ENCODE measurements around the gene MDC1. TPM values are rescaled to one million over a fixed set of nuclear protein-coding genes. Genes with fewer than 3 reads are reported as not detected.

The MDC1 gene
- total RNA-seq, 1 donor from 2014 or later: 51.7 TPM

DNA sequence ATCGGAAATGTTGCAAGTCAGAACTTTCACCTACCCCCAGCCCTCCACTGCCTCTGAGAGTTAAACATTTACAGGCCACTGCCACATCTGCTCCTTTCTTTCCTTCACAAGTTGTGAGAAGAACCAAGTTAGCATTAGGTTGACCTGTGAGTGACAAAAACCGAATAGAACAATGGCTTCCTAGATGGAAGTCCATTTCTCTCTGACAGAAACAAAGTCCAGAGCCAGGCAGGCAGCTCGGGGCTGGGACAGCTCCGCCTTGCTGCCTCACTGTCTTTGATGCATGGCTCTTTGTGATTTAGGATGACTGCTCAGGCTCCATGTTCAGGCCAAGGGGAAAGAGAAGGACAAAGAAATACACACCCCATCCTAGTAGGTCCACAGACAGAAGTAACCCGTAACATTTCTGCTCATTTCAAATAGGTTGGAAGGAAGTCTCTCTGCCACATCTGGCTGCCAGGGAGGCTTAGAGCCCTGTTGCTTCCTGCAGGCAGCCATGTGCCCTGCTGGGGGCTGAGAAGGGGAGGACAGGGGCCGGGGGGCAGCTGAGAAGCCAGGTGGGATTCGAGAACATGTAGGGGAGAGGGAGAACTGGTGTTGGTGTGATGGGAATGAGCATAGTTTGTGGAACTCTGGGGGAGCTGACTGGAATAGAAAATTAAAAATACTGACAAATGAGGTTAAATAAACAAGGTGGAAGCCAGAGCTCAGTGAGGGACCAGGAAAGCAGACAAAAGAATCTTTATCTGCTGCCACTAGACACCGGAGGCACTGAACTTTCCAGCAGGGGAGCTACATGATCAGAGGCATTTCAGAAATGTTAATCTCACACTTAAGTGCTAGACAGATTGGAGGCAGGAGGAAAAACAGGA lies 46.8 kb upstream of the MDC1 start:
- TF ChIP-seq, protein P1, sequence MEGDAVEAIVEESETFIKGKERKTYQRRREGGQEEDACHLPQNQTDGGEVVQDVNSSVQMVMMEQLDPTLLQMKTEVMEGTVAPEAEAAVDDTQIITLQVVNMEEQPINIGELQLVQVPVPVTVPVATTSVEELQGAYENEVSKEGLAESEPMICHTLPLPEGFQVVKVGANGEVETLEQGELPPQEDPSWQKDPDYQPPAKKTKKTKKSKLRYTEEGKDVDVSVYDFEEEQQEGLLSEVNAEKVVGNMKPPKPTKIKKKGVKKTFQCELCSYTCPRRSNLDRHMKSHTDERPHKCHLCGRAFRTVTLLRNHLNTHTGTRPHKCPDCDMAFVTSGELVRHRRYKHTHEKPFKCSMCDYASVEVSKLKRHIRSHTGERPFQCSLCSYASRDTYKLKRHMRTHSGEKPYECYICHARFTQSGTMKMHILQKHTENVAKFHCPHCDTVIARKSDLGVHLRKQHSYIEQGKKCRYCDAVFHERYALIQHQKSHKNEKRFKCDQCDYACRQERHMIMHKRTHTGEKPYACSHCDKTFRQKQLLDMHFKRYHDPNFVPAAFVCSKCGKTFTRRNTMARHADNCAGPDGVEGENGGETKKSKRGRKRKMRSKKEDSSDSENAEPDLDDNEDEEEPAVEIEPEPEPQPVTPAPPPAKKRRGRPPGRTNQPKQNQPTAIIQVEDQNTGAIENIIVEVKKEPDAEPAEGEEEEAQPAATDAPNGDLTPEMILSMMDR (IDR thresholded peaks at IDR 0.05; ENCODE audit: unreplicated experiment): no peak
- H3K4me1 Mint-ChIP-seq (ENCODE audit: unreplicated experiment): peaks cover 32% of the 10 kb centered on the region
- no peak for DNase-seq (ENCODE audit: low spot score)
- no peaks in the 10 kb centered on the region for H3K9me3 Mint-ChIP-seq (ENCODE audit: unreplicated experiment)
- H3K36me3 Mint-ChIP-seq (ENCODE audit: low read depth, unreplicated experiment): no peaks in the 10 kb centered on the region
- peak overlapping the region; percentile 90 for H3K27ac Mint-ChIP-seq (ENCODE audit: unreplicated experiment)
- peaks cover 10% of the 10 kb centered on the region for H3K27me3 Mint-ChIP-seq (ENCODE audit: unreplicated experiment)
- peak overlapping the region; percentile 9 for H3K4me3 Mint-ChIP-seq (ENCODE audit: unreplicated experiment)

- Mint-ChIP-seq H3K36me3 (ENCODE audit: low read depth, unreplicated experiment) (no peaks in the 10 kb centered on the region), H3K27ac (ENCODE audit: unreplicated experiment) (peak overlapping the region; percentile 42), H3K27me3 (ENCODE audit: unreplicated experiment) (peaks cover 10% of the 10 kb centered on the region), H3K4me3 (ENCODE audit: unreplicated experiment) (no peak overlapping the region), H3K9me3 (ENCODE audit: unreplicated experiment) (no peaks in the 10 kb centered on the region), H3K4me1 (ENCODE audit: unreplicated experiment) (peaks cover 25% of the 10 kb centered on the region)
- DNase-seq (ENCODE audit: low spot score): no peak
- TF ChIP-seq, protein P1 (IDR thresholded peaks at IDR 0.05; ENCODE audit: unreplicated experiment): no peak
These were observed 46.1 kb upstream of the MDC1 start for GRCh38 chr6:30763155-30763617.

DNA sequence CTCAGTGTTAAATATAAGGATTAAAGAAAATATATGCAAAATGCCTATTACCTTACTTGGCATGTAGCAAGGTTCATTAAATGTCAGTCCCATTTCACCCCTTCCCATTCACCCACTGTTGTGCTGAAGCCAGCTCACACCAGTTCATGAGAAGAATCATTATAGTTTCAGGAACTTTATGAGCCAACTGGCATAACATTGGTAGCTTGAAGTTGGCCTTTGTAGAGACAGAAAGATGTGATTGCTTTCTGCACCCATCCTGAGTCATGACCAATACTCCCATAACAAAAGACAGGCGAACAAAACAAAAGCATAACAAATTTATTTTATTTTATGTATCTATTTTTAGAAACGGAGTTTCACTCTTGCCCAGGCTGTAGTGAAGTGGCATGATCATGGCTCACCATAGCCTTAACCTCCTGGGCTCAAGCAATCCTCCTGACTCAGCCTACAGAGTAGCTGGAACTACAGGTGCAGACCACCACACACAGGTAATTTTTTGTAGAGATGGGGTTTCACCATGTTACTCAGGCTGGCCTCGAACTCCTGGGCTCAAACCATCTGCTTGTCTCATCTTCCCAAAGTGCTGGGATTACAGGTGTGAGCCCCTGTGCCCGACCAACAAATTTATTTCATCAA lies 44.8 kb upstream of the MDC1 start:
- no peak for DNase-seq (ENCODE audit: low spot score)
- H3K4me3 Mint-ChIP-seq (ENCODE audit: unreplicated experiment): no peak overlapping the region
- H3K27me3 Mint-ChIP-seq (ENCODE audit: unreplicated experiment): peaks cover 6% of the 10 kb centered on the region
- H3K36me3 Mint-ChIP-seq (ENCODE audit: low read depth, unreplicated experiment): no peaks in the 10 kb centered on the region
- no peak overlapping the region for H3K27ac Mint-ChIP-seq (ENCODE audit: unreplicated experiment)
- no peaks in the 10 kb centered on the region for H3K9me3 Mint-ChIP-seq (ENCODE audit: unreplicated experiment)
- peaks cover 26% of the 10 kb centered on the region for H3K4me1 Mint-ChIP-seq (ENCODE audit: unreplicated experiment)
- TF ChIP-seq, protein P1 (IDR thresholded peaks at IDR 0.05; ENCODE audit: unreplicated experiment): no peak

- H3K36me3 Mint-ChIP-seq (ENCODE audit: low read depth, unreplicated experiment): no peaks in the 10 kb centered on the region
- TF ChIP-seq, protein P1 (IDR thresholded peaks at IDR 0.05; ENCODE audit: unreplicated experiment): no peak
- H3K4me3 Mint-ChIP-seq (ENCODE audit: unreplicated experiment): no peak overlapping the region
- H3K27ac Mint-ChIP-seq (ENCODE audit: unreplicated experiment): no peak overlapping the region
- no peaks in the 10 kb centered on the region for H3K9me3 Mint-ChIP-seq (ENCODE audit: unreplicated experiment)
- peaks cover 25% of the 10 kb centered on the region for H3K4me1 Mint-ChIP-seq (ENCODE audit: unreplicated experiment)
- peaks cover 3% of the 10 kb centered on the region for H3K27me3 Mint-ChIP-seq (ENCODE audit: unreplicated experiment)
- no peak for DNase-seq (ENCODE audit: low spot score)
These were observed 43.5 kb upstream of the MDC1 start for GRCh38 chr6:30760549-30760948.
